NCI-H146 treated with DMSO at 0.1 percent for 48 hours (cell line): ENCODE results near the gene ALPK1.
"Not testable (repeated sequence)": the region's sequence is repeated elsewhere in the genome, so short reads cannot be mapped to it uniquely, and the experiment has no call there.

Experiments used
- DNase-seq: peaks from one replicate; lab custom pipeline; 2025; ENCODE audit not compliant: unreplicated experiment; lab: John Stamatoyannopoulos, UW

The ALPK1 gene

DNA sequence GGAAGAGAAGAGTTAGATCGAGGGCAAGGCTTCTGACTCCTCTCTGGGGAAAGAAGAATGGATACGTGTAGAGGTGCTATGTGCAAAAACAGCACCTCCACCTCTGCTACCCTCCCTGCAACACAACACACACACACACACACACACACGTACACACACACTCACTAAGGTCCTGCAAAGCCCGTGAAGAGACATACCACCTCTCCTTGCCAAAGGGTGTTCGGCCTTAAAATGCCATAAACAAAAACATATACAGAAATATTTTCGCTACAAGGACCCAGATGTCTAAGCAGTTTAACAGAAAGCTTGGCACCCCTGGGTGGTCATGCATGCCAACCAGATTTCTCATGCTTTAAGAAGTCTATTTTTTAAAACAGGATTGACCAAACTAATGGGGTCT is 13.0 kb upstream of the ALPK1 start:
- no peak for DNase-seq

DNA sequence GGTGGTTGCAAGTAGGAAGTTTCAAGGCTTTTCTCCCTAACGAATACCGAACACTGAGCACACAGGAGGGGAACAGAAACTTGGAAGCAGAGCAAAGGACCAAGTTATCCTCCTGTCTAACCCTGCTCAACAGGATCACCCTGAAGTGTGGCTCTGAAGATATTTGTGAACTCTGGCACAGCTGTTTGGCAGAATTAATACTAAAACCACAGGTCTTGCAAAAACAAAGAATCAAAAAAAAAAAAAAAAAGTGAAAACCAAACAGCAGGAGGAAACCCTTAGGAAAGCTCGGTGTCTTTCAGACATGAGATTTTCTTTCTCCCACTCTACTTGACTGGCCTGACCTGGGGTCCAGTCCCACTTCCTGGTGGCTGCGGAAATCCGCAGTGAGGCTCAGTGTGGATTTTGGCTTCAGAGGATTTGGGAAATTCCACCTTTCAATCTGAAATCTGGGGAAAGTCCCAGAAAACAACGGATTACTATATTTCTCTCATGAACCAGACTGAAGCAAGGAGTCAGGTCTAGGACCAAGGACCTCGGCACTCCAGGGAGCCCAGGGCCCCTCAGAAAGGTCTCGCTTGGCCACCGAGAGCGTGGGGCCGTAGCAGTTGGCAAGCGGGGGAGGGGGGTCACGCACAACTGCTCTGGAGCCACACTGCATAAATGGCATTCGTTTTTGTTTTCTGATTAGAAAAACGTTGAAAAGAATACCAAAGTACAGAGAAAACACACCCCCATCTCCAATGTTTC is 12.3 kb upstream of the ALPK1 start:
- DNase-seq, result no peak

DNA sequence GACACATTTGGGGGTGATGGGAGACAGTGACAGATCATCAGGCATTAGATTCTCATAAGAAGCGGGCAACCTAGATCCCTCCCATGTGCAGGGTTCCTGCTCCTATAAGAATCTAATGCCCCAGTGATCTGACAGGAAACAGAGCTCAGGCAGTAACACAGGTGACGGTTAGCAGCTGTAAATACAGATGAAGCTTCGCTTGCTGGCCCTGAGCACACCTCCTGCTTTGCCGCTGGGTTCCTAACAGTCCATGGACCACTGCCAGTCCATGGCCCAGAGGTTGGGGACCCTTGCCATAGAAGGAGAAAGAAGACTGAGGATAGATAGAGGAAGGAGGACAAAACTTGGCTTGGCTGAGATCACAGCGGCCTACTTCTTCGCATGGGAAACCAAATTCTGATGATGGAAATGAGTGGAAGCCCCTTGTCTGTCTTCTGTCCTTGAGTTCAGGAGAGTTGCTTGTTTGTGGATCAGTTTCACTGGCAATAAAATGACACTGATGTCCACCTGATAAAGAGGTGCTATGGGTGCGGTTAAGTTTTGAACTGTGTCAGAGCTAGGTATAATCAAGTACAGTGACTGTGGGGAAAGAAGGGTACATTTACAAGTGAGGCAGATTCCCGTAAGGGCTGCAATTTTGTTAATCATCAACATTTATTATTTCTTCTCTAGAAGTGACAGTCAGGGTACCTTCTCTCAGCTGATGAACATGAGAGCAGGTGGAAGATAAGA is 9.7 kb upstream of the ALPK1 start:
- no peak for DNase-seq

DNA sequence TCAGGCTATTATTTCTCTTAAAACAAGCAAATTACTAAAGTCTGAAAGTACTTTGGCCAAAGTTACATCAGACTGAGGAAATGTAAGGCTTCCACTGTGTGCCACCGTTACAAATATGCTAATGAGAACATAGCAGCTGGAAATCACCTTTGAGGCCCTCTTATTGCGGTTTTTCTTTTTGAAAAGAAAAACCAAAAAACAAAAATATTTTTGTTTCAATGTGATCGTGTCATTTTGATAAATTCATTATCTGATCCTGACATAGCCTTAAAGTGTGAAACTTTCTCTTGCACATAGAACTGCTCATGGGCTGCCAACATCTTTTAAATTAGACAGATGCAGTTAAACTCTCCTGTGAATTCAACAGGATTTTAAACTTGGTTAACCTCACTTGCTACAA is 8.7 kb upstream of the ALPK1 start:
- DNase-seq, result no peak

DNA sequence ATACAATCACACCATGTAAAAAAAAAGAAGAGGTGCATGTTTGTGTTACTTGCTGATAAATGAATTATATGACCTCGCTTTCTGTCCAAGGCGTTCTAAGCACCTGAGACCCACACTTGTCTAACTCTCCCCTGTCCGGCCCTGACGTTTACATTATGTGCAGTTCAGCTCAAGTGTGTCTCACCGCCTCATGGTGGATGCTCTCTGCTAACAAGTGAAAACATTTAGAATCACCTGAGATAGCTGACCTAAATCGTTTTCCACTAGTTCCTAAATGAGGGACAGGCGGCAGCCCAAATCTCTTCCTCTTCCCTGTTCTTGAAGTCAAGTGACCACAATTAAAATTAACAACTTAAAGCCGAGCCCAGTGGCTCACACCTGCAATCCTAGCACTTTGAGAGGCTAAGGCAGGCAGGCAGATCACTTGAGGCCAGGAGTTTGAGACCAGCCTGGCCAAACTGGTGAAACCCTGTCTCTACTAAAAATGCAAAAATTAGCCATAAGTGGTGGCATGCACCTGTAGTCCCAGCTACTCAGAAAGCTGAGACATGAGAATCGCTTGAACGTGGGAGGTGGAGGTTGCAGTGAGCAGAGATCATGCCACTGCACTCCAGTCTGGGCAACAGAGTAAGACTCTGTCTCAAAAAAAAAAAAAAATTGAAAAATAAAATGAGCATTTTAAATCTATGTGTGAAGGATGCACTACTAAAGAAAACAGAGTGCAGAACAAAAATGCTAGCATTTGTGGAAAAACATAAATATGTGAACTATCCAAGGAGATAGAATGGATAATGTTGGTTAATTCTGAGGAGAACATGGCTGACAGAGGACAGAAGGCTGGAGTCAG is 7.5 kb upstream of the ALPK1 start:
- DNase-seq, result no peak

DNA sequence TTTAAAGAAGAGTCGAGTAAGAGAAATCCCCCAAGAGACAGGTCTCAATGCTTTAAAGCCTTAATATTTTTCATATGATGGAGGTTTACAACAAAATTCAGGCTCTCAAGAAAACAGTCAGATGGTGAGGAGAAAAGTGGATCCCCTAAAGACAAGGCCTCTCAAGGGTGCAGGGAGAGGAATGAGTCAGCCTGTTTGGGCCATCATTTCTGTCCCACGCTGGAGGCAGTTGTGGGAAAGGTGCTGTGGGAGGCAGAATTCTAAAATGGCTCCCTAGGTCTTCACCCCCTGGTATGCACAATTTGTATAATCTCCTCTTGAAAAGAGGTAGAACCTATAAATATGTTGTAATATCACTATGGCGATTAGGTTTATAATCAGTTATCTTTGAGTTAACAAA is 6.8 kb upstream of the ALPK1 start:
- no peak for DNase-seq

DNA sequence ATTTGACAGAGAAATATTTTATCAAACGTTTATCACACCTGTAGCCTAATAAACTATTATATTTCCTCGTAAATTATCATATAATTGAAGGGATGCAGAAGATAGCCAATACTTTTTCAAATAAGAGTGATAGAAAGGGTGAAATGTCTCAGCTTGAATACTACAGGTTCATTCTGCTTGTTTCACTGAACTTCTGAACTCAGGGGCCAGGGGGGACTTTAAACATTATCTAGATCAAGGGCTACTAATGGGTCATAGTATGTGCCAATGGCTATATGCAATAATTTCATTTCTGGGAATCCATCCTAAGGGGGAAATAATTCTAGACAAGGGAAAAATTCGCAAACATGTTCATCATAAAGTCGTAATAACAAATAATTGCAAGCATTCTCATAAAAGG is 2.6 kb downstream of the ALPK1 start:
- no peak for DNase-seq

DNA sequence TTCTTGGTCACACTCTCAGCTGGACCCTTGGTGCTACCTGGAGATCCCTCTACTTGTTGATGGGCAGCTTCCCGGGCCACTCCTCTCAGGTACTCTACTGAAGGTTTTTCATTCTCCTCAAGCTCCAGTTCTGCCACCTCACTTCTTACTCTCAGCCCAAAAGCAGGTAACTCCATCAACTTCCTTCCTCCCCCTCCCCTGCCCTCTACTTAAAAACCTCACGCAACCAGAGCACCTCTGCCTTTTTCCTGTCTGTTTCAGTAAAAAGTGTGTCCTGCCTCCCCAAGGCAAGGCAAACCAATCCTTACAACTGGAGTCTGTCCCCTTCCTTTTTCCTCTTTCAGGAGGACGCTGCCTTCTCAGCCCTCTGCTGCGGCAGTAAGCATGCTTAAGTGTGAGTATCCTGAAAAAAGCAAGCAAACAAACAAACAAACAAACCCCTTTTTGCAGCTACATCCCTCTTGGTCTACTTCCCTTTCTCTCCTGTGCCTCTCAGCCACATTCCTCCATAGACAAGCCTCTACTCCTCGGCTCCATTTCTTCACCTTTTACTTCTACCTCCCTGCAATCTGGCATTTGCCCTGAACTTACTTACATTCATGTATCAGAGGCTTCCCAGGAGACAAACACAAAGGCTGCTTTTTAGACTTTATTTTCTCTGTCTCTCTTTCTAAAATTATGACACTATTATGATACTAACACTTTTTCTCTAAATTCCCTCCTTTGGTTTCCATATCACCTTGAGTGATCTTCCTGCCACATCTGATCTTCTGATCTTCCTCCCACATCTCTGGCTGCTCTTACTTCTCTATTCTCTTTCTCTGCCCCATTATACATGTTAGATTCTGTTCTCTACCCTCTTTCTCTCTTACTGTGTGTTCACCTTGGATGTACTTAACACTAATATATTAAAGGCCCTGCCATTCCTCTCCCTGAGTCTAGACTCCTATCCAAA is 5.4 kb downstream of the ALPK1 start:
- DNase-seq, result no peak

DNA sequence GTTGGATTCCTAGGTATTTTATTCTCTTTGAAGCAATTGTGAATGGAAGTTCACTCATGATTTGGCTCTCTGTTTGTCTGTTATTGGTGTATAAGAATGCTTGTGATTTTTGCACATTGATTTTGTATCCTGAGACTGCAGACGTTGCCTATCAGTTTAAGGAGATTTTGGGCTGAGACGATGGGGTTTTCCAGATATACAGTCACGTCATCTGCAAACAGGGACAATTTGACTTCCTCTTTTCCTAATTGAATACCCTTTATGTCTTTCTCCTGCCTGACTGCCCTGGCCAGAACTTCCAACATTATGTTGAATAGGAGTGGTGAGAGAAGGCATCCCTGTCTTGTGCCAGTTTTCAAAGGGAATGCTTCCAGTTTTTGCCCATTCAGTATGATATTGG is 8.3 kb downstream of the ALPK1 start:
- not testable (repeated sequence) for DNase-seq

DNA sequence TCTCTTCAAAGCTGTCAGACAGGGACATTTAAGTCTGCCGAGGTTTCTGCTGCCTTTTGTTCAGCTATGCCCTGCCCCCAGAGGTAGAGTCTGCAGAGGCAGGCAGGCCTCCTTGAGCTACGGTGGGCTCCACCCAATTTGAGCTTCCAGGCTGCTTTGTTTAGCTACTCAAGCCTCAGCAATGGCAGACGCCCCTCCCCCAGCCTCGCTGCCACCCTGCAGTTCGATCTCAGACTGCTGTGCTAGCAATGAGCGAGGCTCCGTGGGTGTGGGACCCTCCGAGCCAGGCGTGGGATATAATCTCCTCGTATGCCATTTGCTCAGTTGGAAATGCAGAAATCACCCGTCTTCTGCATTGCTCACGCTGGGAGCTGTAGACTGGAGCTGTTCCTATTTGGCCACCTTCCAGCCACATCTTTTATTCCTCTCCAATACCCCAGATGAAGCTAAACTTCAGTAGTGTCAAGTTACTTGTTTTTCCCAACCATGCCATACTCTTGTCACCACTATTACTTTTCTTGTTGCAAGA is 12.2 kb downstream of the ALPK1 start:
- DNase-seq, result not testable (repeated sequence)

DNA sequence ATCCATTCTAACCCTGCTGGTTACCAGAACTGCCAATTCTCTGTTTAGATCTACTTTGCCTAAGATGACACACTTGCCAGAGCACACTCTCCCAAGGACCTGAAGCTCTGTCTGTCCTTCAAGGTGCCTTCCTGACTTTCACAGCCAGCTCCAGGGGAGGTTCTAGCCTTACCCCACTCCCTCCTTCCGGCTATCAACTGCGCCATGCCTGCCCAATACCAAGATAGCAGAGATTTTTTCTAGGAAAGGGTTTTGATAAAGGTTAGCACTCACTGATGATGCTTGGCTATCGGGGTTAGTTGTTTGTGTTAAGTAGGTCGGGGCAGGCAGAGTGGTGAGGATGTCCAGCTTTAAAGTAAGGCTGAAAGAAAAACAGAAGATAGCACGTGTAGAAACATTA is 14.3 kb downstream of the ALPK1 start:
- no peak for DNase-seq

DNA sequence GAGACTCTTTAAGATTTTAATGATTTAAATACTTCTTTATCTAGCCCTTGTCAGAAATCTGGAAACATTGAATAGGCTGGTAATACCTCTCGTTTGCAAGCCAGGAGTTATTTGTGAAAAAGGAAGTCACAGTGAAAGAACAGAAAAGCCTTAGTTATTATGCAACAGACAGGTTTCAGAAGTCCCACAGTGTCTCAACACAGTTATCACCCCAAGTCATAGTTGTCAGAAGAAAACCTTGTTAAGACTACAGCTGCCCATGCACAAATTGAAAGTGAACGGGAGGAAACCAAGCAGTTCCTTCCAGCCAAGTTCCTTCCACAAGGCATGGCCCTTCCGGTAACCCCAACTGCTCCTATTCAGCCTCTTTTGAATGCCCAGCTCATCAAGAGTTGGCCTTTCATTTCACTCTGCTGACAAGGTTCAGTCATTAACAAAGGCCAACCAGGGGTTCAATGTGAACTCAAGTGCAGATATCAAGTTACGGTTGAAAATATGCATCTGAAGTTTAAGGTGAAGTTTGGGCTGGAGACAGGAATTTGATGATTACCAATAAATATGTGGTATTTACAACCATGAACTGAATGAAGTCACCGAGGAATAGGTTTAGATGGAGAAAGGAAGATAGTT is 15.6 kb downstream of the ALPK1 start:
- no peak for DNase-seq

DNA sequence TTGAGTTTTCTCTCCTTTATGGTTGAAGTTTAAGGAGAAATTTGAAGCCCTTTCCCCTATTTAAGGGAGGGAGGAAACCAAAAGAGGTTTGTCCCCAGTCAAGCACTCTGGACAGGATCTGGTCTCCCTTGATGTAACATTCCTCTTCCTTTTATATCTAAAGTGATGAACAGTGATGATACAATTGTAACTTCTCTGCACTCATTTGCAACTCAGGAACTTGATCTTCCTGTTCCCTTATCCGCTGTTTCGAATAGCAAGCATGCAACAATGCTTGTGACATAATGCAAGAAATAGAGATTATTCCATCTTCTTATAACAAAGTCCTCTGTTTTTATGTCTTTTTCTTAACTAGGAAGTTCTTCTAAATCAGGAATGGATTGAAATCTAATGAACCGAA is 18.3 kb downstream of the ALPK1 start:
- no peak for DNase-seq

DNA sequence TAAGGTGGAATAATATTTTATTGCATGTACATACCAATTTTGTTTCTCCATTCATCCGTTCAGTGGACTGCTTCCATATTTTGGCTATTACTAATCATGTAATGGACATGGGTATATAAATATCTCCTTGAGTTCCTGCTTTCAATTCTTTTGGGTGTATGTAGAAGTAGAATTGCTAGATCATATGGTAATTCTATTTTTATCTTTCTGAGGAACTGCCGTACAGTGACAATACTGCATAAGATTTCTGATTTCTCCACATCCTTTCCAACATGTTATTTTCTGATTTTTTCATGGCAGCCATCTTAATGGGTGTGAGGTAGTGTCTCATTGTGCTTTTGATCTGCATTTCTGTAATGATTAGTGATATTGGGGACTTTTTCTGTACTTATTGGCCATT is 19.2 kb downstream of the ALPK1 start:
- DNase-seq, result no peak

DNA sequence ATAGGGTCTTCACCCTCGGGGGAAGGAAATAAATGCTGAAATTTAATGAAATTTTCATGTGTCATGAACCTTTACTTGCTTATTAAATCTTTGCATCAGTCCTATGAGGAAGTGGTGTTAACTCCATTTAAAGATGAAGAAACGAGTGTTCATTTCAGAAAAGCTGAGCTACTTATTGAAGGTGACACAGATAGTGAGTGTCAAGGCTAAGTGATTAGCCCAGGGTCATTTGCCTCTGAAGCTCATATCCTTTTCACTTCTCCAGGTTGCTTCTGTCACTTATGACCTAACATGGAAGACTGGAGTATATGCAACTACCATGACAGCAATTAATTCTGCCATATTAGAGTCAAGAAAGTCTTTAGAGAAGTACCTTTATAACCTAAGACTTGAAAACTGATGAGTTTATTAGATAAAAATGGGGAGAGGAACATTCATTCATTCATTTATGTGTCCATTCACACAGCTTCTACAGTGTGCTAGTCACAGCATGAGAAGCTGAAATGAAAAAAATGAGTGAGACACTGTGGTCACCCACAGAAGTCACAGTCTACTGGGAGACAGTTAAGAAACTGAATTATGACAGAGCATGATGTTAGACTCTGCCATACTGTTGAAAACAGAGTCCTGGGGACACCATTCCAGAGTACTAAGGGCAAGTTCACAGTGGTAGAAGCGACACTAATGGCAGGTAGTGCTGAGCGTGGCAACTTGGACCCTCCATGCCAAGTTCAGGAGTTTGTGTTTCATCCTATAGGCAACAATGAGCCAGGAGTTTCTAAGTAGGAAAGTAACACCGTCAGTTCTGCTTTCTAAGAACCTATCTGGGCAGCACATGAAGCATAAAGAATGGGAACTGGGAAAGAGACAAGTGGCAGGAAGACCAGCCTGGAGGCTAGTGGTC is 21.3 kb downstream of the ALPK1 start:
- DNase-seq, result no peak

DNA sequence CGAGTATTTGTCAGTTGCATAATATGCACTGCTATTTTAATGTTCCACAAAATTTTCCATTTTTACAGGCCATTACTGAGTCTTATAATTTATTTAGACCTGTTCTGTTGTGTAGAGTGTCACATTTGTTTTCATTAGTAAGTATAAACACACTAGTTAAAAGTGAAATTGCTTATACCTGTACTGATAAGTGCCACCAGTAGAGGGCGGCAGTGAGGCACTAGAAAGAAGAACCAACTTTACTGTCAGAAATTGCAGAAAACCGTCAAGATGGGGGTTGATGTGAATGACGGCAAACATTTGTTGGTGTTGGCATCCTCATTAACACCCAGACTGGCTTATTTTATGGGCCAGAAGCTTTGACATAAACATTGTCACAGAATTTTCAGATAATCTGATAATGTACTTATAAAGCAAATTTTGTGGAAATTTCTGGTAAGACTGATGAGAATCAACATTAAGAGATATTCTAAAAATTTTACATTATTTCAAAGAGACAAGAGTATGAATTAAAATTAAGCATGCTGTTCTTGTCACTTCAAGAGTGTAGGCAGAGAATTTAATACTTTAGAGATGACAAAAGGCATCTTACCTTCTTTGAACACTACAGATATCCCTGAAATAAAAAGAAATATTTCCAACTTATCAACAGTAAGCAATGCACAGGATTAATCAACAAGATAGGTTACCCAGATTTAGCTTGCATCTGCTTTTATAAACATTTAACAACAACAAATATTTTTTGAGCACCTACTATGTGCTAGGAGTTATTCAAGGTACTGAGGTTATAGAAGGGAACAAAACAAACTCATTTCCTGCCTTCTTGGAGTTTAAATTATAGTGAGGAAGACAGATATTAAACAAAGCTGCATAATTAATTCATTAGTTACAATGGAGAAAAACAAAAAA is 24.9 kb downstream of the ALPK1 start:
- DNase-seq, result no peak

DNA sequence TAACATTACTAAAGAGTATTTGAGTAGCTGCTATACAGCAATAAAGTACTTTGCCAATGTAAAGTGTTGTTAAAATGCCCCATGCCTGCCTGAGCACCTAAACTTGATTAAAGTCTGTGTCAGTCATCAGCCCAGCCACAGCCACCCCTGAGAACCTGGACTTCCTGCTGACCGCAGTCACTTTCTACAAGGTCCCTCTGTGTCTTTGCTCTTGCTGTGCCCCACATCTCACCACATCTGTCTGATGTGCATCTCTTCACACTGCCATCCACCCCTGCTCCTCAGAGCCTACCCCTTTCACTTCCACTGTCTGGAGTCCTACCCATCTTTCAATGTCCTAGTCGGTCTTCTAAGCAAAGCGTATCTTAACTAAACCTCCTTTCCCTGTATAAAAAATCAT is 25.7 kb downstream of the ALPK1 start:
- DNase-seq, result no peak

DNA sequence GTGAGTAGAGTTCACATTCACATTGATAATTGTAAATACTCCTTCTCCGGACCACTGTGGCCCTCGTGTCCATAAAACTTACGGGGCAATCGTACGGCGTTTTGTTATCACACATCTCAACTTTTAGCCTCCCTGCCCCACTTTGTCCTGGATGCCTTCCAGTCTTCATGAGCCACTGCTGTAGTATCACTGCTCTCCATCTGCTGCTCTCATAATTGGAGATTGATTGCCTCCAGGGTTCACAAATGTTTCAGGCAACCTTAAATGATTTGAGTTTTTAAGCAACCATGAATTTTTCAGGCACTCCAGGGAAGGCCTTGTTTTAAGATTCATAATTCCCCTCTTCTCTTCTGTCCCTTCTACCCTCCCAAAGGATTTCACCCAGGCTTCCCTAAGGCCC is 28.4 kb downstream of the ALPK1 start:
- DNase-seq, result no peak
